NB4 (cell line): Measurements from ENCODE around the gene EMD.

Experiments
- POLR2A ChIP-seq: IDR thresholded peaks from 2 replicates; pipeline ENCODE4 v1.6.1; 2011; ENCODE audit warnings: mild to moderate bottlenecking; ENCODE audit not compliant: insufficient read length; ENCODE audit errors: extremely low read depth
- TF ChIP-seq, protein P1 (sequence below): IDR thresholded peaks from one replicate; pipeline ENCODE4 v1.5.1; 2012; ENCODE audit warnings: low read depth, low read length

GRCh38 chrX:154357205-154357604, 21.9 kb upstream of the EMD start:
- TF ChIP-seq POLR2A: no peak
- TF ChIP-seq, protein P1, sequence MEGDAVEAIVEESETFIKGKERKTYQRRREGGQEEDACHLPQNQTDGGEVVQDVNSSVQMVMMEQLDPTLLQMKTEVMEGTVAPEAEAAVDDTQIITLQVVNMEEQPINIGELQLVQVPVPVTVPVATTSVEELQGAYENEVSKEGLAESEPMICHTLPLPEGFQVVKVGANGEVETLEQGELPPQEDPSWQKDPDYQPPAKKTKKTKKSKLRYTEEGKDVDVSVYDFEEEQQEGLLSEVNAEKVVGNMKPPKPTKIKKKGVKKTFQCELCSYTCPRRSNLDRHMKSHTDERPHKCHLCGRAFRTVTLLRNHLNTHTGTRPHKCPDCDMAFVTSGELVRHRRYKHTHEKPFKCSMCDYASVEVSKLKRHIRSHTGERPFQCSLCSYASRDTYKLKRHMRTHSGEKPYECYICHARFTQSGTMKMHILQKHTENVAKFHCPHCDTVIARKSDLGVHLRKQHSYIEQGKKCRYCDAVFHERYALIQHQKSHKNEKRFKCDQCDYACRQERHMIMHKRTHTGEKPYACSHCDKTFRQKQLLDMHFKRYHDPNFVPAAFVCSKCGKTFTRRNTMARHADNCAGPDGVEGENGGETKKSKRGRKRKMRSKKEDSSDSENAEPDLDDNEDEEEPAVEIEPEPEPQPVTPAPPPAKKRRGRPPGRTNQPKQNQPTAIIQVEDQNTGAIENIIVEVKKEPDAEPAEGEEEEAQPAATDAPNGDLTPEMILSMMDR: no peak
